Gastroesophageal sphincter (tissue), 4 donors: Measurements from ENCODE around the gene TMTC2. TPM values are rescaled to one million over a fixed set of nuclear protein-coding genes. Genes with fewer than 3 reads are reported as not detected.

ENCODE experiments used
- ATAC-seq: fragments of 150-250 bp; one replicate; pipeline ENCODE4 v1.9.1; 2016; ENCODE audit warnings: mild to moderate bottlenecking, moderate library complexity
- H3K27ac ChIP-seq, 4 donors: fragments of 200-600 bp; sonication (generic) in 3 of 4; 1 replicate in 3 of 4; 2 replicates in 1 of 4; pipeline ENCODE4 v1.5.1; 2016 to 2019
- H3K27me3 ChIP-seq: fragments of 200-600 bp; sonication (generic); one replicate; pipeline ENCODE4 v1.5.1; 2019
- H3K36me3 ChIP-seq, 2 donors: fragments of 200-600 bp; sonication (generic); one replicate each; pipeline ENCODE4 v1.5.1; 2019; ENCODE audit warnings: control low read depth in 1 of 2
- H3K4me1 ChIP-seq, 3 donors: fragments of 200-600 bp; sonication (generic); 1 replicate in 2 of 3; 2 replicates in 1 of 3; pipeline ENCODE4 v1.5.1; 2016 to 2019; ENCODE audit warnings: control low read depth in 2 of 3
- H3K4me3 ChIP-seq, 2 donors: fragments of 200-600 bp; sonication (generic); one replicate each; pipeline ENCODE4 v1.5.1; 2019; ENCODE audit warnings: mild to moderate bottlenecking in 1 of 2, moderate library complexity in 1 of 2
- H3K9me3 ChIP-seq, 3 donors: fragments of 200-600 bp; sonication (generic); one replicate each; pipeline ENCODE4 v1.5.1; 2017 to 2019; ENCODE audit warnings: control low read depth in 2 of 3
- CTCF ChIP-seq, 4 experiments: fragments of 200-600 bp in 2 of 4; fragments of 450-650 bp in 2 of 4; sonication (generic) in 1 of 4; IDR thresholded peaks; one replicate each; pipeline ENCODE4 v1.5.1; 2017 to 2019; ENCODE audit warnings: antibody characterized with exemption in 4 of 4, mild to moderate bottlenecking in 2 of 4, moderate library complexity in 2 of 4
- EP300 ChIP-seq: sonication (generic); formaldehyde crosslinking; IDR thresholded peaks from one replicate; pipeline ENCODE4 v1.6.1; 2017; ENCODE audit warnings: antibody characterized with exemption, mild to moderate bottlenecking
- POLR2A ChIP-seq, 2 donors: fragments of 450-650 bp; IDR thresholded peaks; one replicate each; pipeline ENCODE4 v1.6.1; 2017; ENCODE audit warnings: antibody characterized with exemption in 2 of 2, mild to moderate bottlenecking in 2 of 2, moderate library complexity in 1 of 2
- POLR2AphosphoS5 ChIP-seq: sonication (generic); formaldehyde crosslinking; IDR thresholded peaks from one replicate; pipeline ENCODE4 v1.6.1; 2017; ENCODE audit warnings: antibody characterized with exemption
- WGBS, 2 donors: methylation state at CpG; one replicate each; pipeline ENCODE4 v1.1.5; 2018; ENCODE audit warnings: low coverage in 1 of 2; 5-methylcytosine and 5-hydroxymethylcytosine counted together
- total RNA-seq, 4 donors: library from RNA; depleted of rRNA; stranded (reverse); fragments of >200 nt; gene quantifications; one replicate each; pipeline ENCODE4 v1.1.0, GENCODE V29; 2016

Gene TMTC2
- total RNA-seq, 4 donors from 2014 or later = 7.4 to 21.8 (median 16.0) TPM

- Histone ChIP-seq H3K9me3 (no peaks in the 10 kb centered on the region), H3K36me3 (no peaks in the 10 kb centered on the region), H3K4me1 (no peaks in the 10 kb centered on the region), H3K27me3 (no peaks in the 10 kb centered on the region), H3K27ac (no peak overlapping the region), H3K4me3 (no peak overlapping the region)
- 43 to 80% methylated on average over 1 of the region's 1 CpG for WGBS, 2 donors
- ATAC-seq = no peak
- TF ChIP-seq CTCF (IDR thresholded peaks at IDR 0.05) (no peak), POLR2AphosphoS5 (no peak), POLR2A (IDR thresholded peaks at IDR 0.05) (no peak), EP300 (no peak)
These were observed 370.7 kb downstream of the TMTC2 start for GRCh38 chr12:83057436-83057835.

- WGBS, 2 donors = 64 to 71% methylated on average over 6 of the region's 6 CpGs
- no peaks in the 10 kb centered on the region for H3K4me1 ChIP-seq
- no peak for ATAC-seq
These were observed 372.4 kb downstream of the TMTC2 start for GRCh38 chr12:83059107-83059506.

GRCh38 chr12:83065562-83065961 is 378.9 kb downstream of the TMTC2 start:
- Histone ChIP-seq H3K27me3 (no peaks in the 10 kb centered on the region), H3K4me3 (no peak overlapping the region), H3K4me1 (no peaks in the 10 kb centered on the region), H3K27ac (no peak overlapping the region), H3K9me3 (no peaks in the 10 kb centered on the region), H3K36me3 (no peaks in the 10 kb centered on the region)
- WGBS, 2 donors = 58 to 88% methylated on average over 1 of the region's 1 CpG
- TF ChIP-seq EP300 (no peak), CTCF (IDR thresholded peaks at IDR 0.05) (no peak), POLR2AphosphoS5 (no peak), POLR2A (IDR thresholded peaks at IDR 0.05) (no peak)
- no peak for ATAC-seq

More at GRCh38 chr12:83059107-83059506, 372.4 kb downstream of the TMTC2 start:
- no peaks in the 10 kb centered on the region for H3K27me3 ChIP-seq
- H3K4me3 ChIP-seq = no peak overlapping the region
- no peaks in the 10 kb centered on the region for H3K9me3 ChIP-seq
- H3K36me3 ChIP-seq = no peaks in the 10 kb centered on the region
- no peak for TF ChIP-seq CTCF (IDR thresholded peaks at IDR 0.05)
- TF ChIP-seq POLR2A (IDR thresholded peaks at IDR 0.05) = no peak
- TF ChIP-seq EP300 = no peak
- no peak for TF ChIP-seq POLR2AphosphoS5
- H3K27ac ChIP-seq = no peak overlapping the region

- peaks cover 0 to 4% (median 0%) of the 10 kb centered on the region in 3 donors for H3K9me3 ChIP-seq
- H3K4me1 ChIP-seq = no peaks in the 10 kb centered on the region
- TF ChIP-seq POLR2AphosphoS5 (no peak), EP300 (no peak), POLR2A (IDR thresholded peaks at IDR 0.05) (no peak)
- no peak for ATAC-seq
- no peaks in the 10 kb centered on the region for H3K36me3 ChIP-seq
- no peaks in the 10 kb centered on the region for H3K27me3 ChIP-seq
- no peak overlapping the region for H3K4me3 ChIP-seq
- no peak overlapping the region for H3K27ac ChIP-seq
These were observed 381.3 kb downstream of the TMTC2 start for GRCh38 chr12:83067981-83068380.

- no peak for ATAC-seq
- no peak for TF ChIP-seq POLR2A (IDR thresholded peaks at IDR 0.05)
- TF ChIP-seq EP300 = no peak
- TF ChIP-seq CTCF (IDR thresholded peaks at IDR 0.05) = no peak
- no peak for TF ChIP-seq POLR2AphosphoS5
- 100% methylated on average over 1 of the region's 6 CpGs; no CpG with 5 or more reads in 1 of the 2 donors for WGBS, 2 donors
- Histone ChIP-seq H3K27ac (no peak overlapping the region), H3K36me3 (no peaks in the 10 kb centered on the region), H3K9me3 (peaks cover 0 to 8% (median 0%) of the 10 kb centered on the region in 3 donors), H3K4me1 (no peaks in the 10 kb centered on the region), H3K4me3 (no peak overlapping the region), H3K27me3 (no peaks in the 10 kb centered on the region)
These were observed 387.7 kb downstream of the TMTC2 start for GRCh38 chr12:83074358-83074894.
